Natural killer cell treated with Interleukin-12 subunit alpha and Interleukin-12 subunit beta and Interleukin-15 and Interleukin-18, amount 100 ng/mL, for 72 hours (primary cell): ENCODE results near the gene TMEM107. TPM values are rescaled to one million over a fixed set of nuclear protein-coding genes. Genes with fewer than 3 reads are reported as not detected.

ENCODE experiments used
- ATAC-seq, 2 donors: fragments of 150-1000 bp; cut with Tn5 transposase in 1 of 2; sonication (Bioruptor Pico), chemical (Tn5 transposase) in 1 of 2; 2 replicates each; pipeline ENCODE4 v1.10.0; 2021
- DNase-seq: peaks from one replicate; pipeline ENCODE4 v3.0.0; 2022; ENCODE audit warnings: low spot score
- H3K27ac Mint-ChIP-seq, 2 donors: 1 replicate in 1 of 2; 2 replicates in 1 of 2; pipeline ENCODE4 v1.8.0; 2022; ENCODE audit warnings: mixed read lengths in 2 of 2, mild to moderate bottlenecking in 1 of 2, moderate library complexity in 1 of 2
- H3K27me3 Mint-ChIP-seq, 2 donors: 1 replicate in 1 of 2; 2 replicates in 1 of 2; pipeline ENCODE4 v1.8.0; 2022; ENCODE audit warnings: mixed read lengths in 2 of 2
- H3K36me3 Mint-ChIP-seq: one replicate; pipeline ENCODE4 v1.8.0; 2022; ENCODE audit warnings: mixed read lengths
- H3K4me1 Mint-ChIP-seq, 2 donors: 1 replicate in 1 of 2; 2 replicates in 1 of 2; pipeline ENCODE4 v1.8.0; 2022; ENCODE audit warnings: low read depth in 2 of 2, mixed read lengths in 2 of 2, mild to moderate bottlenecking in 1 of 2
- H3K4me3 Mint-ChIP-seq: one replicate; pipeline ENCODE4 v1.8.0; 2022; ENCODE audit warnings: mixed read lengths
- H3K9me3 Mint-ChIP-seq: 2 replicates; pipeline ENCODE4 v1.8.0; 2022; ENCODE audit warnings: mixed read lengths
- total RNA-seq, 2 donors: library from RNA; stranded (reverse); gene quantifications; one replicate each; pipeline ENCODE4 v1.2.3, GENCODE V29; 2022

The TMEM107 gene
- total RNA-seq, 2 donors from 2014 or later = 31.5 to 43.5 TPM

GRCh38 chr17:8209907-8210760 is 34.0 kb upstream of the TMEM107 start, which contains the start of gene AURKB:
Gene AURKB, minus strand, starts transcription at chr17:8210575. Its CDS starts 351 bp downstream, at chr17:8210224.
- Mint-ChIP-seq H3K27ac (peak within 1 kb of the TSS; percentile 82 to 86), H3K9me3 (no peaks in the 10 kb centered on the region), H3K27me3 (no peaks in the 10 kb centered on the region), H3K4me1 (peaks cover 17 to 20% of the 10 kb centered on the region in 2 donors), H3K4me3 (peak within 1 kb of the TSS; percentile 94), H3K36me3 (peaks cover 7% of the 10 kb centered on the region)
- ATAC-seq (peak; percentile 97 to 99), DNase-seq (peak; percentile 95)

- DNase-seq (no peak), ATAC-seq (no peak)
- Mint-ChIP-seq H3K4me1 (peaks cover 16 to 18% of the 10 kb centered on the region in 2 donors), H3K9me3 (no peaks in the 10 kb centered on the region), H3K4me3 (no peak overlapping the region), H3K36me3 (peaks cover 7% of the 10 kb centered on the region), H3K27ac (no peak overlapping the region), H3K27me3 (no peaks in the 10 kb centered on the region)
Observed at GRCh38 chr17:8206536-8206935, 30.4 kb upstream of the TMEM107 start.

- DNase-seq (no peak), ATAC-seq (no peak)
- Mint-ChIP-seq H3K27ac (no peak overlapping the region), H3K36me3 (peaks cover 4% of the 10 kb centered on the region), H3K4me1 (peaks cover 8 to 10% of the 10 kb centered on the region in 2 donors), H3K27me3 (no peaks in the 10 kb centered on the region), H3K9me3 (no peaks in the 10 kb centered on the region), H3K4me3 (no peak overlapping the region)
Observed at GRCh38 chr17:8204761-8205555, 28.8 kb upstream of the TMEM107 start.

GRCh38 chr17:8192070-8192815 is 16.1 kb upstream of the TMEM107 start:
- ATAC-seq (no peak), DNase-seq (peak; percentile 66)
- H3K4me1 Mint-ChIP-seq = peaks cover 15 to 19% of the 10 kb centered on the region in 2 donors
- H3K4me3 Mint-ChIP-seq = no peak overlapping the region
- H3K27me3 Mint-ChIP-seq = no peaks in the 10 kb centered on the region
- no peaks in the 10 kb centered on the region for H3K36me3 Mint-ChIP-seq
- no peak overlapping the region for H3K27ac Mint-ChIP-seq
- H3K9me3 Mint-ChIP-seq = no peaks in the 10 kb centered on the region

- no peak overlapping the region for H3K4me3 Mint-ChIP-seq
- no peak overlapping the region for H3K27ac Mint-ChIP-seq
- no peaks in the 10 kb centered on the region for H3K27me3 Mint-ChIP-seq
- ATAC-seq (no peak), DNase-seq (peak; percentile 73)
- H3K4me1 Mint-ChIP-seq = peaks cover 9 to 13% of the 10 kb centered on the region in 2 donors
- no peaks in the 10 kb centered on the region for H3K9me3 Mint-ChIP-seq
- no peaks in the 10 kb centered on the region for H3K36me3 Mint-ChIP-seq
Observed at GRCh38 chr17:8190506-8190905, 14.3 kb upstream of the TMEM107 start.

- H3K4me3 Mint-ChIP-seq = no peak within 1 kb of the TSS
- peak; percentile 80 to 85 for ATAC-seq
- H3K36me3 Mint-ChIP-seq = no peaks in the 10 kb centered on the region
- no peak within 1 kb of the TSS for H3K27ac Mint-ChIP-seq
- peak; percentile 97 for DNase-seq
- H3K27me3 Mint-ChIP-seq = no peaks in the 10 kb centered on the region
- H3K9me3 Mint-ChIP-seq = no peaks in the 10 kb centered on the region
- H3K4me1 Mint-ChIP-seq = peaks cover 9 to 13% of the 10 kb centered on the region in 2 donors
Observed at GRCh38 chr17:8189711-8190477, 13.7 kb upstream of the TMEM107 start, which contains the start of gene BORCS6. Gene BORCS6, minus strand, starts transcription at chr17:8190180. Its CDS starts 40 bp downstream, at chr17:8190140.

- no peaks in the 10 kb centered on the region for H3K27me3 Mint-ChIP-seq
- H3K9me3 Mint-ChIP-seq = no peaks in the 10 kb centered on the region
- H3K27ac Mint-ChIP-seq = no peak overlapping the region
- H3K4me3 Mint-ChIP-seq = no peak overlapping the region
- no peak for ATAC-seq
- DNase-seq = peak; percentile 61
- peaks cover 9 to 13% of the 10 kb centered on the region in 2 donors for H3K4me1 Mint-ChIP-seq
- no peaks in the 10 kb centered on the region for H3K36me3 Mint-ChIP-seq
Observed at GRCh38 chr17:8189041-8189710, 13.0 kb upstream of the TMEM107 start.

DNA sequence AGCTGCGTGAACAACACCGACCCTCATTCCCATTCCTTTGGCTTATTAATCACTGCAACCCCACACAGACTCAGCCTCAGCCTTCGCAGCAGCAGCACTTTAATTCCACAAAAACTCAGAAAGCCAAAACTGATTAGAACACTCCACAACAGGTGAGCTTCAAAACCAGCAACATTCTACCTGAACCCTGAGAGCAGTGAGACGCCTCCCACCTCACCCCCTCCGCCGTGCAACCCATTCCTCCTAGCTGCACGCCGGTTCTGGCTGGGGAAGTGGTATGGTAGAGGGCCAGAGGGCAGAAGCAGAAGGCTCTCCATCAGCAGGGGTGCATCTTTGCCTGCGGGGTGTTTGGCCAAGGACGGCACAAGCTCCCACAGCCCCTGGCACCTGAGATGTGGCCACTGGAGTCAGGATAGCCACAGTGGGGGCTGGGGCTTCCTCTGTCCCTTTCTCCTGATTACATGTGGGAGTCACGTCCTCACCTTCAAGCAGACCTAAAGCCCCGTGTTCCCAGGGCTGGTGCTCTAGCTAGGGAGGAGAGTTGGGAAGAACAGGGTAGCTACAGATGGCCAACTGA is 12.2 kb upstream of the TMEM107 start:
- no peaks in the 10 kb centered on the region for H3K27me3 Mint-ChIP-seq
- H3K9me3 Mint-ChIP-seq = no peaks in the 10 kb centered on the region
- no peak overlapping the region for H3K27ac Mint-ChIP-seq
- DNase-seq (no peak), ATAC-seq (no peak)
- H3K36me3 Mint-ChIP-seq = no peaks in the 10 kb centered on the region
- H3K4me1 Mint-ChIP-seq = peaks cover 14 to 19% of the 10 kb centered on the region in 2 donors
- no peak overlapping the region for H3K4me3 Mint-ChIP-seq

DNA sequence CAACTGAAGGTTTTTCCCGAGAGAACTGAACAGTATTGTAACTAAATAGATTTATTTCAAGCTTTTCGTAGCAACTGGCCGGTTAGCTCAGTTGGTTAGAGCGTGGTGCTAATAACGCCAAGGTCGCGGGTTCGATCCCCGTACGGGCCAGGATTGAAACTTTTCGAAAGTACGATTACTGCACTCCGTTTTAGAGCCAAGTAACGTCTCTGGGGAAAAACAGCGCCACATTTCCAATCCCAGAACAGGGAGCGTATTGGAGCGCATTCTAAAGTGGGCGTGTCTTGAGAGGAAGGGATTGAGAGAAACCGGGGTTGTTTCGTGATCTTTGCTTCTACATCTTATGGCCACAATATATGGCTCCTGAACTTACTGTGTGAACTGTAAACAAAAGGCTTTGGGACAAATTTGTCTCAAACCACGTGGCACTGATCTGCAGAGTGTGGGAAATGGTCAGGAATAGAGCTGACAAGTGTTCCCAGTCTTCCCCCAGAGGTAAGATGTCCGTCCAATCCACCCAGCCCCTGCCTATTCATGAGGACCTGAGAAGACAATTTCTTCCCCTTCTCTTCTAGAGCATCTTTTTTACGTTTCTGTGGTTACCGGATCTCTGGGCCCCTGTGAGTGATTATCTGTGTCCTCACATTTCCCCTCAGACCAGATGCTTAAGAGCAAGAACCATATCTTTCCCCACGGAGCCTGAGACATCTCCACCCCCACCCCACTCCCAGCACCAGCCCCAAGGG is 11.5 kb upstream of the TMEM107 start:
- Mint-ChIP-seq H3K9me3 (no peaks in the 10 kb centered on the region), H3K4me3 (no peak overlapping the region), H3K4me1 (peaks cover 14 to 19% of the 10 kb centered on the region in 2 donors), H3K27ac (no peak overlapping the region), H3K36me3 (no peaks in the 10 kb centered on the region), H3K27me3 (no peaks in the 10 kb centered on the region)
- ATAC-seq (peak; percentile 63 to 72), DNase-seq (peak; percentile 92)

DNA sequence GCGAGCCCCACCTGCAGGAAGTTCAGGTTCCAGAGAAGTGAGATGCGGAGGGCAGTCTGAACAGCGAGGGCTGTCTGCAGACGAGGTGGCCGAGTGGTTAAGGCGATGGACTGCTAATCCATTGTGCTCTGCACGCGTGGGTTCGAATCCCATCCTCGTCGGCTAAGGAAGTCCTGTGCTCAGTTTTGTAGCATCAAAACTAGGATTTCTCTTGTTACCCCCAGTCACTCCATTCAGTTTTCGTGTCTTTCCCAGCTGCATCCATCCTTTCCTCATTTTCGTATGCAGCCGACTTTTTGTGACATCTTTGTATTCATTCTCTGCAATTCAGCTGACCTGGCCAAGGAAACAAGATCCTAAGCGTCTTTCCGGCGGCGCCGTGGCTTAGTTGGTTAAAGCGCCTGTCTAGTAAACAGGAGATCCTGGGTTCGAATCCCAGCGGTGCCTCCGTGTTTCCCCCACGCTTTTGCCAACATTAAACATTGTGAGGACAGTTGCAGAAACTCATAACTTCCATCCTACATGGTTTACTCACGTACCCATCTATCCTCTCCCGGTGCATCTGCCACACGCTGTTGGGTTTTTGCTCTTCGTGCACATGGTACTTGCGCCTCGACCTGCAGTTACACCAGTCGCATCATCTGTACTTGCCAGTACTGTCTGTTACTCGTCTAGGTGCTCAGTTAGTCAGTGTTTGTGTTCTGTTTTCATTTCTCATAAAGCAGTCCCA is 10.8 kb upstream of the TMEM107 start:
- DNase-seq (peak; percentile 94), ATAC-seq (peak; percentile 58 to 69)
- Mint-ChIP-seq H3K27me3 (no peaks in the 10 kb centered on the region), H3K4me1 (peaks cover 14 to 19% of the 10 kb centered on the region in 2 donors), H3K36me3 (no peaks in the 10 kb centered on the region), H3K27ac (no peak overlapping the region), H3K9me3 (no peaks in the 10 kb centered on the region), H3K4me3 (no peak overlapping the region)

- Mint-ChIP-seq H3K36me3 (no peaks in the 10 kb centered on the region), H3K4me3 (no peak overlapping the region), H3K4me1 (peaks cover 14 to 19% of the 10 kb centered on the region in 2 donors), H3K9me3 (no peaks in the 10 kb centered on the region), H3K27me3 (no peaks in the 10 kb centered on the region), H3K27ac (no peak overlapping the region)
- DNase-seq = no peak
- no peak for ATAC-seq
Observed at GRCh38 chr17:8186446-8186786, 10.2 kb upstream of the TMEM107 start.
